Vagina (tissue), 2 donors: ENCODE data around the gene TPD52L1. TPM values are rescaled to one million over a fixed set of nuclear protein-coding genes. Genes with fewer than 3 reads are reported as not detected.

Experiments used
- DNase-seq, 2 donors: peaks; one replicate each; pipeline ENCODE4 v3.0.0-alpha.2; 2017; ENCODE audit errors: extremely low spot score in 2 of 2
- H3K27ac ChIP-seq: fragments of 200-600 bp; sonication (generic); one replicate; pipeline ENCODE4 v1.5.1; 2019
- H3K27me3 ChIP-seq: fragments of 200-600 bp; sonication (generic); one replicate; pipeline ENCODE4 v1.5.1; 2019
- H3K36me3 ChIP-seq, 2 donors: fragments of 200-600 bp; sonication (generic); one replicate each; pipeline ENCODE4 v1.5.1; 2017 to 2019
- H3K4me1 ChIP-seq: fragments of 200-600 bp; sonication (generic); one replicate; pipeline ENCODE4 v1.5.1; 2019
- H3K4me3 ChIP-seq, 2 donors: fragments of 200-600 bp; sonication (generic); 1 replicate in 1 of 2; 2 replicates in 1 of 2; pipeline ENCODE4 v1.5.1; 2016 to 2019
- H3K9me3 ChIP-seq: fragments of 200-600 bp; sonication (generic); one replicate; pipeline ENCODE4 v1.5.1; 2019
- CTCF ChIP-seq, 3 experiments: fragments of 450-650 bp in 2 of 3; fragments of 200-600 bp in 1 of 3; sonication (generic) in 1 of 3; IDR thresholded peaks; one replicate each; pipeline ENCODE4 v1.5.1; 2017 to 2019; ENCODE audit warnings: antibody characterized with exemption in 3 of 3, mild to moderate bottlenecking in 2 of 3, moderate library complexity in 2 of 3
- POLR2A ChIP-seq, 2 donors: fragments of 450-650 bp; IDR thresholded peaks; one replicate each; pipeline ENCODE4 v1.6.1; 2017; ENCODE audit warnings: antibody characterized with exemption in 2 of 2, mild to moderate bottlenecking in 2 of 2, moderate library complexity in 2 of 2
- POLR2AphosphoS5 ChIP-seq, 2 donors: sonication (generic); formaldehyde crosslinking; IDR thresholded peaks; one replicate each; pipeline ENCODE4 v1.9.0; 2017; ENCODE audit warnings: antibody characterized with exemption in 2 of 2, mild to moderate bottlenecking in 2 of 2, low read depth in 1 of 2; ENCODE audit not compliant: insufficient read depth in 1 of 2
- intact Hi-C: fragments of 100-400 bp; cut with DNase I; formaldehyde crosslinking; loops from one replicate; pipeline ENCODE4 v1.15.1; 2023
- total RNA-seq: library from RNA; depleted of rRNA; stranded (reverse); fragments of >200 nt; gene quantifications from one replicate; pipeline ENCODE4 v1.2.3, GENCODE V29; 2016

TPD52L1 gene
- total RNA-seq, 1 donor from 2014 or later, result 85.0 TPM

GRCh38 chr6:125195526-125195925, 42.0 kb downstream of the TPD52L1 start:
- Histone ChIP-seq H3K27ac (no peak overlapping the region), H3K36me3 (no peaks in the 10 kb centered on the region), H3K4me3 (no peak overlapping the region), H3K27me3 (no peaks in the 10 kb centered on the region), H3K9me3 (no peaks in the 10 kb centered on the region), H3K4me1 (peaks cover 51% of the 10 kb centered on the region)
- DNase-seq, result no peak
- intact Hi-C loops, result no loop called here
- TF ChIP-seq POLR2AphosphoS5 (IDR thresholded peaks at IDR 0.05; ENCODE audit: insufficient read depth in 1 of 2, low read depth in 1 of 2) (no peak), POLR2A (IDR thresholded peaks at IDR 0.05) (no peak), CTCF (IDR thresholded peaks at IDR 0.05) (no peak)

- H3K27ac ChIP-seq, result peak overlapping the region; percentile 22
- intact Hi-C loops, result no loop called here
These were observed 43.0 kb downstream of the TPD52L1 start for GRCh38 chr6:125196613-125197012.

GRCh38 chr6:125197795-125198269, 44.3 kb downstream of the TPD52L1 start:
- H3K27me3 ChIP-seq, result no peaks in the 10 kb centered on the region
- peaks cover 47% of the 10 kb centered on the region for H3K4me1 ChIP-seq
- H3K27ac ChIP-seq, result peak overlapping the region; percentile 22
- TF ChIP-seq POLR2AphosphoS5 (IDR thresholded peaks at IDR 0.05; ENCODE audit: insufficient read depth in 1 of 2, low read depth in 1 of 2) (peak in 1 of 2 donors; percentile 13), CTCF (IDR thresholded peaks at IDR 0.05) (no peak)
- no peaks in the 10 kb centered on the region for H3K9me3 ChIP-seq
- no peaks in the 10 kb centered on the region for H3K36me3 ChIP-seq
- intact Hi-C loops, result no loop called here
- no peak for DNase-seq
- no peak overlapping the region for H3K4me3 ChIP-seq

More at GRCh38 chr6:125196613-125197012, 43.0 kb downstream of the TPD52L1 start:
- peaks cover 49% of the 10 kb centered on the region for H3K4me1 ChIP-seq
- no peaks in the 10 kb centered on the region for H3K9me3 ChIP-seq
- no peak overlapping the region for H3K4me3 ChIP-seq
- TF ChIP-seq CTCF (IDR thresholded peaks at IDR 0.05), result no peak
- TF ChIP-seq POLR2AphosphoS5 (IDR thresholded peaks at IDR 0.05; ENCODE audit: insufficient read depth in 1 of 2, low read depth in 1 of 2), result no peak
- TF ChIP-seq POLR2A (IDR thresholded peaks at IDR 0.05), result no peak
- no peaks in the 10 kb centered on the region for H3K36me3 ChIP-seq
- no peaks in the 10 kb centered on the region for H3K27me3 ChIP-seq
- no peak for DNase-seq

GRCh38 chr6:125198398-125198937, 44.9 kb downstream of the TPD52L1 start:
- H3K27me3 ChIP-seq, result no peaks in the 10 kb centered on the region
- intact Hi-C loops, result no loop called here
- H3K4me3 ChIP-seq, result no peak overlapping the region
- H3K9me3 ChIP-seq, result no peaks in the 10 kb centered on the region
- no peak overlapping the region for H3K27ac ChIP-seq
- DNase-seq, result no peak
- TF ChIP-seq CTCF (IDR thresholded peaks at IDR 0.05), result no peak
- no peak for TF ChIP-seq POLR2AphosphoS5 (IDR thresholded peaks at IDR 0.05; ENCODE audit: insufficient read depth in 1 of 2, low read depth in 1 of 2)
- H3K36me3 ChIP-seq, result no peaks in the 10 kb centered on the region
- peaks cover 44% of the 10 kb centered on the region for H3K4me1 ChIP-seq

GRCh38 chr6:125200941-125201340, 47.4 kb downstream of the TPD52L1 start:
- no peaks in the 10 kb centered on the region for H3K27me3 ChIP-seq
- H3K4me1 ChIP-seq, result peaks cover 37% of the 10 kb centered on the region
- intact Hi-C loops, result no loop called here
- H3K36me3 ChIP-seq, result no peaks in the 10 kb centered on the region
- H3K9me3 ChIP-seq, result no peaks in the 10 kb centered on the region
- H3K27ac ChIP-seq, result no peak overlapping the region
- no peak for TF ChIP-seq POLR2AphosphoS5 (IDR thresholded peaks at IDR 0.05; ENCODE audit: insufficient read depth in 1 of 2, low read depth in 1 of 2)
- no peak for TF ChIP-seq CTCF (IDR thresholded peaks at IDR 0.05)
- no peak for TF ChIP-seq POLR2A (IDR thresholded peaks at IDR 0.05)
- H3K4me3 ChIP-seq, result no peak overlapping the region
- no peak for DNase-seq
